GM19239 (cell line): ENCODE data around the gene DHX38.

Source experiments
- DNase-seq: peaks from one replicate; pipeline ENCODE4 v3.0.0; 2011; ENCODE audit warnings: low spot score; ENCODE audit not compliant: insufficient read length
- FAIRE-seq: peaks from 2 replicates; lab custom pipeline; 2011; peaks lifted over from hg19 to GRCh38; lab: Jason Lieb, UNC

The DHX38 gene

GRCh38 chr16:72112906-72113615 is 19.4 kb downstream of the DHX38 start:
- no peak for DNase-seq
- no peak for FAIRE-seq

GRCh38 chr16:72113616-72113945 is 19.9 kb downstream of the DHX38 start:
- no peak for DNase-seq
- no peak for FAIRE-seq

GRCh38 chr16:72120026-72120425 is 26.4 kb downstream of the DHX38 start:
- FAIRE-seq (no peak), DNase-seq (no peak)

GRCh38 chr16:72122308-72122707 is 28.7 kb downstream of the DHX38 start:
- DNase-seq (no peak), FAIRE-seq (no peak)

- no peak for DNase-seq
- no peak for FAIRE-seq
Measured at GRCh38 chr16:72122916-72123315, 29.3 kb downstream of the DHX38 start.

- no peak for FAIRE-seq
- no peak for DNase-seq
Measured at GRCh38 chr16:72123426-72123825, 29.8 kb downstream of the DHX38 start.

GRCh38 chr16:72124148-72124547 is 30.5 kb downstream of the DHX38 start:
- no peak for FAIRE-seq
- no peak for DNase-seq

- FAIRE-seq, result peak; percentile 89
- DNase-seq, result peak; percentile 64
Measured at GRCh38 chr16:72124761-72125634, 31.4 kb downstream of the DHX38 start.

- no peak for FAIRE-seq
- DNase-seq, result no peak
Measured at GRCh38 chr16:72125635-72126428, 32.2 kb downstream of the DHX38 start.

- DNase-seq (no peak), FAIRE-seq (no peak)
Measured at GRCh38 chr16:72126429-72126765, 32.8 kb downstream of the DHX38 start.

GRCh38 chr16:72128701-72129100 is 35.1 kb downstream of the DHX38 start:
- DNase-seq (no peak), FAIRE-seq (no peak)

GRCh38 chr16:72129976-72130656 is 36.5 kb downstream of the DHX38 start:
- no peak for FAIRE-seq
- no peak for DNase-seq

GRCh38 chr16:72131036-72131435 is 37.4 kb downstream of the DHX38 start:
- FAIRE-seq (no peak), DNase-seq (no peak)

- FAIRE-seq, result no peak
- DNase-seq, result no peak
Measured at GRCh38 chr16:72132726-72133125, 39.1 kb downstream of the DHX38 start.

GRCh38 chr16:72134507-72134906 is 40.9 kb downstream of the DHX38 start:
- FAIRE-seq (no peak), DNase-seq (no peak)

GRCh38 chr16:72137380-72138063 is 43.9 kb downstream of the DHX38 start:
- FAIRE-seq, result no peak
- DNase-seq, result no peak

- no peak for FAIRE-seq
- DNase-seq, result no peak
Measured at GRCh38 chr16:72138064-72138572, 44.5 kb downstream of the DHX38 start.

- DNase-seq (no peak), FAIRE-seq (no peak)
Measured at GRCh38 chr16:72139908-72140307, 46.3 kb downstream of the DHX38 start.

- FAIRE-seq (no peak), DNase-seq (no peak)
Measured at GRCh38 chr16:72142476-72142875, 48.8 kb downstream of the DHX38 start.
